Adrenal gland (tissue), 5 donors: ENCODE data around the gene SCAPER.

Source experiments
- CTCF ChIP-seq, 6 experiments: fragments of 450-650 bp in 4 of 6; fragments of 200-600 bp in 2 of 6; sonication (generic) in 1 of 6; IDR thresholded peaks; 1 replicate in 5 of 6; 2 replicates in 1 of 6; pipeline versions ENCODE4 v1.5.1 to v1.8.0; 2016 to 2021; ENCODE audit warnings: antibody characterized with exemption in 6 of 6, mild to moderate bottlenecking in 2 of 6, moderate library complexity in 1 of 6
- POLR2A ChIP-seq, 2 donors: fragments of 450-650 bp; IDR thresholded peaks; one replicate each; pipeline ENCODE4 v1.6.1; 2017; ENCODE audit warnings: antibody characterized with exemption in 2 of 2, mild to moderate bottlenecking in 2 of 2, moderate library complexity in 1 of 2
- donor health status: DM: no; HTN: no; CAD: no.

GRCh38 chr15:76358453-76358852 is 546.7 kb downstream of the SCAPER start:
- no peak for TF ChIP-seq CTCF (IDR thresholded peaks at IDR 0.05)
- no peak for TF ChIP-seq POLR2A (IDR thresholded peaks at IDR 0.05)
